SKM-1 (cell line): ENCODE results near the gene IER5.
A peak's percentile ranks its signal among the peaks of the same experiment; 100 is the strongest.

Experiments
- DNase-seq: peaks from one replicate; lab custom pipeline; 2025; ENCODE audit not compliant: unreplicated experiment; lab: John Stamatoyannopoulos, UW

The IER5 gene

DNA sequence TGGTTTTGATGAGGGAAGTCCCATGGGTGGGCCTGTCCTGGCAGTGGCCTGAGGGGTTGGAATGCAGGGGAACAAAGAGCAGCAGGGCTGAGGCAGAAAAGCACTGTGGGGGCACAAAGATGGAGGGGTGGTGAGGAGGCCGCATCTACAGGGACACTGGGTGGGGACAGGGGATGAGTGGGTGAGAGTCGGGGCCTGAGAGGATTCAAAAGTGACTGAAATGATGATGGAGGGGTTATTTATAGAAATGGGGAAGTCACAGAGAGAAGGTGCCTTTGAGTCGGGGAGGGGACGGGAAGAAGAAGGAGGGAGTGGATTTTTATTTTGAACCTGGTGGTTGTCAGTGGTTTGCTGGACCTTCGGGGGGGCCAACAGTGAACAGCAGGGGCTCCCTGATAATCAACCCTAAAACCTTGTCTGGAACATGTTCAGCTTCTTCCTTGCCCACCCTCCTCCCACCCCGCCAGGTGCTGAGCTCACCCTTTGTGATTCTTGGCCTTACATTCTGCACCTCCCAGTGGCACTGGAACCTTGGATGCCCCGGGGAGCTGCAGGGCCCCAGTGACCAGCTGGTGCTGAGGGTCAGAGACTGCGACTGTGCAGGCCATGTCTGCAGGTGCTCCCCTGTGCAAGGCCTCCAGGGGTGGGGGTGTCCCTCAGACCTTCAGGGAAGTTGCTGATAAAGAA lies 42.9 kb downstream of the IER5 start:
- DNase-seq: peak; percentile 96

DNA sequence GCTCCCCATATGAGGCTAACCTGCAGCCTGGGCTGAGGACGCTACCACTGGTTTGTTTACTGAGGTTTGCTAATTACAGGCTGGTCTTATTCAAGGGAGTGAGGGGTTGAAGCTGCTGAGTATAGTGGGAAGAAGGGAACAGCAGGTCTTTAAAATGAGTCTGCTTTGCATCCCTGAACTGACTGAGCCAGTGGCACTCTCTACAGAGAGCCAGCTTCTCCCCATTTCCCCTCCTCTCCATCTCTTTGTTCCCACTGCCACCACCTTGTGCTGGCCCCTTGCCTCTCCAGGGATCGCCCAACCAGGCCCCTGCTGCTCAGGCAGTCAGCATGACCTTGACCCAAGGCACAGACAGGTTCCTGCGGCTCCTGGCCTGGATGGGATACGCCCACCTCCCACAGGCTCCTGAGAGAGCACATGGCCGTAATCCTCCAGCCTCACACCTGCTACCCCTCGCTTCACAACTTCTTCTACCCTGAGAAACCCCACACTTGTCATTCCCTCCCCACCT lies 45.0 kb downstream of the IER5 start:
- DNase-seq: no peak

DNA sequence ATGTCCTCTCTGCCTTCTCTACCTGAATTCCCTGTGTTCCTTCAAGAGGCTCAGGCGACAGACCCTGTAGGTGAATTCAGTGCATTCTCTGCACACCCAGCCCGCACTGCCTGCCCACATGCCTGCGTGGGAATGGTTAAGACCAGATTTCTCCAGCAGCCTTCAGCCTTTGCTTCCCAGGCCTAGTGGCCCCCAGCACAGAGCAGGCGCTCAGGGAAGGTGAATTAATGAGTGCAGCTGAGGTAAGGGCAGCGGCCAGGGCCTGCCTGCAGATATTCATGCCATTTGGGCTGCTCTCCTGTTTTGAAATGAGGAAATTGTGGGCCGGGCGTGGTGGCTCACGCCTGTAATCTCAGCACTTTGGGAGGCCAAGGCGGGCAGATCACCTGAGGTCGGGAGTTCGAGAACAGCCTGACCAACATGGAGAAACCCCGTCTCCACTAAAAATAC lies 45.5 kb downstream of the IER5 start:
- no peak for DNase-seq

DNA sequence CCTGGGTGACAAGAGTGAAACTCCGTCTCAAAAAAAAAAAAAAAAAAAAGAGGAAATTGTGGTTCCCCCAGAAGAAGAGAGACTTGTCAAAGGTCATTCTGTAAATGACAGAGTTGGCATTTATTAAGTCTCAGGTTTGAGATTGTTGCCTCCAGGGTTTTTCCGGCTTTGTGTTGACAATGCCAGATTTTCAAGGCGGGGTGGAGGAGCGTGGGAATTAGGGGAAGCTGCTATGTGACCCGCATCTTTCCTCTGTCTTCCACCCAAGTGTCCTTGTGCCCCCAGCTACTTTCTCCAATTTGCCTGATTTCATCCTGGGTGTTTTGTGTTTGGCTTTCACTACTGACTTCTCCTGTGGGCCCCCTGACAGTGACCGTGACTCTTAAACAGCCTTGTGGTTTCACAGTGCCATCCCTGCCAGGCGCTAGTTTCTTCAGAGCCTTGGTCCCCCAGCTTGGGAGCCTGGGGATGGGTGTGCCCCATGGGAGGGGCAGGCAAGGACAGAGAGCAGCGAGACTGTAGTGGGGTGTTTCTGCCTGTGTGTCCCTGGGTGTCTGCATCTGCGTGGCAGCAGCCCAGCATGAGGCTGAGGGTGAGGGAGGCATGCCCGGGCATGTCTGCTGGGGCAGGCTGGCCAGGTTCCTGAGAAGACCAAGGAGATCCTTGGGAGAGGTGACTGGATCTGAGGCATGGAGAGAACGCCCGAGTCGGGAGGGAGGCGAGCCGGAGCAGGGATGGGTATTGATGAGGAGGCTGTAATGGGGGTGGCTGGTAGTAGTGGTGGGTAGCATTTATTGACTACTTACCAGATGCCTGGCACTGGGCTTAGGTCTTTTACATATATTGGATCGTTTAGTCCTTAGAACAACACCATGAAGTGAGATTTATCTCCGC lies 46.3 kb downstream of the IER5 start:
- DNase-seq: peak; percentile 76

DNA sequence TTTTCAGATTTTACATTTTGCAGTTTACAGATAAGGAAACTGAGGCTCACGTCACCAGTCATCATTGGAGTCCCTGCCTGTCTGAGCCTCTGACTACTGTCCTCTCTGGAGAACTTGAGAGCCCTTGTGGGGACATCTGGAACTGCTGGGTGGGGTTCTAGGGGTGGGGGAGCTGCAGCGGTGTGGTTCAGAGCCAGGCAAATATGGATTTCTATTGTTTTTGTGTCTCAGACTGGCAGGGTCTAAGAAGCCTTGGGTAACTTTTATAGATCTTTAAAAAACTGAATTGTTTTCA lies 46.9 kb downstream of the IER5 start:
- peak; percentile 20 for DNase-seq

DNA sequence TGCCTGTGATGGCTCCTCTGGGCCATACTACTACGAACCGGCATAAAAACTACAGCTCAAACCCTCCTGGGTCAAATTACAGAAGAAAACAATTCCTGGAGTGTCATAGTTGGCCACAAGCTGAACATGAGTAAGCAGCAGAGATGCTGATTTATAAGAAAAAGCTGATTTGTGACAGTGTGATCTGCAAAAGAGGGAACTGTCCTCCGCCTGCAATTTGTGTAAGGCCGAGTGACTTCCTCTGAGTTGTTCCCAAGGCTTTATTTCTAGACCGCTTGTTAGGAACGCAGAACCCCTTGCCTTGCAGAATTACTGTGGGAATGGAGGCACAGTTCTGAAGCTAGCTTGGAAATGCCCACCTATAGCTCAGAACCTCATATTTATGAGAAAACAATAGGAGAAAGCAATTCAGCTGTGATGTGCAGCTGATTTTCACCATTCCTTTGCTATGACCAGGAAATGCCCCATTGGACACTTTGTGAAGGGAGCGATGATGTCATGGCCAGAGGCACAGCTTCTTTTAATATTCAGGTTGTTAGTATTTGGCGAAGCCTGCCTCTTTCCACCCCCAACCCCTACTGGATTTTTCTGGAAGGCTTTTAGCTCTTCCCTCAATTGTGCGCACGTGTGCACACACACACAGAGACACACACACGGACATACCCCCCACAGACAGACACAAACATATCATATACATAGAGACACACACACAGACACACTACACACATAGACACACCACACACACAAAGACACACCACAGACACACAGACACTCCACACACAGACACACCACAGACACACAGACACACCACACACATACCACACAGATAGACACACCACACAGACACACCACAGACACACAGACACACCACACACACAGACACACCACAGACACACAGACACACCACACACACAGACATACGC lies 47.6 kb downstream of the IER5 start:
- DNase-seq: no peak

DNA sequence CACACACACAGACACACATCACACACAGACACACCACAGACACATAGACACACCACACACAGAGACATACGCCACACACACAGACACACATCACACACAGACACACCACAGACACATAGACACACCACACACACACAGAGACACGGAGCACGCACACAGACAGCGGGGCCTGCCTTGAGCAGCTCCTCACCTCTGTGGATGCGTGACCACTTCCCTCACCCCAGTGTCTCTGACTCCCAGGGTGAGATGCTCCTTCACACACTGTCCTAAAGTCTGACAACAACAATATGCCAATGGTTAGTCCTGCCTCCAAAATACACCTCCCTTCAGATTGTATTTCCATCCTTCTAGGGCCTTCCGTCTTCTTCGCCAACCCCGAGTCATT lies 48.2 kb downstream of the IER5 start:
- DNase-seq: no peak

DNA sequence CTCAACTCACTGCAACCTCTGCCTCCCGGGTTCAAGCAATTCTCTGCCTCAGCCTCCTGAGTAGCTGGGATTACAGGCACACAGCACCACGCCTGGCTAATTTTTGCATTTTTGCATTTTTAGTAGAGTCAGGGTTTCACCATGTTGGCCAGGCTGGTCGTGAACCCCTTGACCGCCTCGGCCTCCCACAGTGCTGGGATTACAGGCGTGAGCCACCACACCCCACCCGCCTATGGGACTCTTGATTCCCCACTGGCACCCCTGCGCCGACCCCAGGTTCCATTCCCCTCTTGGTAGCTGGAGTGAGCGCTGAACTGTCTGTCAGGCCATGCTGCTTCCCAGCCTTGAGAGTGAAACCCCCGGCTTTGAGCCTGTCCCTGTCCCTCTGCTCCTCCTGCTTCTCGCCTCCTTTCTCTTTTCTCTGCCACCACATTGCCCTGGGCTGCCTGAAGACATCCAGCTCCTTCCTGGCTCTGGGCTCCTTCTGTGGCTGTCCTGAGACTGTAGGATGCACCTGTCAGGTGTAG lies 48.8 kb downstream of the IER5 start:
- DNase-seq: no peak

DNA sequence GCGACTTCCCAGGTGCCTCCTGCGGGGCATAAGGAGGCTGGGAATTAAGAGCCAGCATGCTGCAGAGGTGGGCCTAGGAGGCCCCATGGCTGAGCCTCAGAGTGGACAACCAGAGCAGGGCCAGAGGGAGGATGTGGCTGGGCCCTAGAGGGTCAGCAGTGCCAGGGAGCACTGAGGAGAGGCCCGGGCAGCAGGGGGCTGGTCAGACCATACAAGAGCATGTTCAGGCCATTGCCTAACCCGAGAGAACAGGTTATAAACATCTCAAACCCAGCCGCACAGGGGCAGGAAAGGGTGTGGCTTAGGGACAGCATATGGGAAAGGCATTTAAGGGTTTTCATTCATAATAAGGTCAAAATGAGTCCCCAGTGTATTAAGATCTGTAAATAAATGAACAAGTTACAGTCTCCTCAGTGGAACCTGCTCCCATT lies 51.1 kb downstream of the IER5 start:
- no peak for DNase-seq

DNA sequence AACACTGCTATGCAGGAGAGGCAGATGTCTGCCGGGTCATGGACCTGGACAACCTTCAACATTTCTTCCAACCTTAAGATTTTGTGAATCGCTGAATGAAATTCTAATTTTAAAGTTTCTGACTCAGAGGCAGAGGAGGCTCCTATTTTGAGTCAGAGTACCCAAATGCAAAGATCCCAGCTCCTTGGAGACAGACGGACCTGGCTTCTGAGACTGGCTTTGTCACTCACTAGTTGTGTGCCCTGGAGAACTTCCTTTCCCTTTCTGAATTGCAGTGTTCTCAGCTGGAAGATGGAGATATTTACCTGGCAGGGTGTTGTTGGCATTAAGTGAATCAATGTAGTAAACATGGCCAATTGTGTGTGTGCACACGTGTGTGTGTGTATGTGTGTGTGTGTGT lies 51.9 kb downstream of the IER5 start:
- DNase-seq: no peak

DNA sequence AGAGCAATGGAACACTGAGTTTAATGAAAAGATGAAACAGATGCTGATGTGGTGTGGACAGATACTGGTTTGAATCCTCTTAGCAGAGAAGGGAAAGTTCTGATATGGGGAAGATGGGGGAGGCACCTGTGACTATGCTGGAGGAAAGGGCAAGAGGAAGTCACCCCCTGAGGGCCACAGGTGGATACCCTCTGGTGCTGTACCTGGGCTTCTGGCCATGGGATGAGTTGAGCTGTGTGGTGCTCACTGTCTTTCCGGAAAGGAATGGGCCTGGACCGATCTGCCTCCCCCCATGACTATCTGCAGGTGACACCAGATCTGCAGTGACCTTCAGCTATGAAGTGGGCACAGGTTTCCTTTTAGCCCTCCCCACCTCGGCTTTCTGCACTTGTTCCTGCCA lies 52.4 kb downstream of the IER5 start:
- DNase-seq: no peak

DNA sequence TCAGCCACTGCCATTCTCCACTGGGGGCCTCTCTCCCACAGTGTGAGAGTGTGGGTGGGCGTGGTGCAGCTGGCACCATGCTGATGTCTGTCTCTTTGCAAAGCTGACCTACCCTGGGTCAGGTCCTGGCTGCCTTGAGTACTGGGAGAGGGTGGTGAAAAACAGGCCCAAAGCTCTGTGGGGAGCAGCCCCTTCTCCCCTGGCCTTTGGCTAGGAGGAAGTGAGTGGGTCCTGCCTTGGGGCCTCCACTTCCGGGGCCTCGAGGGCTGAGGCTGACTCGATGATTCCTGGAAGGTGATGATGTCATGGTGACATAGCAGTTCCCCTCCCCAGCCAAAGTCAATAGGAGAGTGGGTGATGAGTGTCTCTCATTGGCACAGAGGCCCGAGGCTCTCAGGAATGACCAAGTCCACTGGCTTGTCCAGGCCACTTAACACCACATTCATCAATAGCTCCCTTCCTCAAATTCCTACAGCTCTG lies 53.0 kb downstream of the IER5 start:
- peak; percentile 40 for DNase-seq
